Calu3 (cell line): Measurements from ENCODE around the gene FRMD5. TPM values are rescaled to one million over a fixed set of nuclear protein-coding genes. Genes with fewer than 3 reads are reported as not detected.

Experiments
- BruUV-seq: library from RNA; stranded (reverse); fragments of 400-500 nt; replicated peaks from 2 replicates; lab custom pipeline; 2021; lab: Mats Ljungman, UMichigan
- CTCF ChIA-PET: fragments of 300-600 bp; sonication (Branson Sonifier 250); formaldehyde crosslinking; loops from one replicate; lab custom pipeline; 2022; ENCODE audit warnings: antibody characterized with exemption; lab: Charles Lee
- DNase-seq: peaks from one replicate; pipeline ENCODE4 v3.0.0; 2022
- H3K27ac Mint-ChIP-seq: one replicate; pipeline ENCODE4 v1.8.0; 2022; ENCODE audit warnings: mixed read lengths; ENCODE audit not compliant: unreplicated experiment
- H3K27me3 Mint-ChIP-seq: one replicate; pipeline ENCODE4 v1.8.0; 2022; ENCODE audit warnings: mixed read lengths; ENCODE audit not compliant: unreplicated experiment
- H3K36me3 Mint-ChIP-seq: one replicate; pipeline ENCODE4 v1.8.0; 2022; ENCODE audit warnings: mild to moderate bottlenecking, moderate library complexity, mixed read lengths; ENCODE audit not compliant: insufficient read depth, unreplicated experiment
- H3K4me1 Mint-ChIP-seq: one replicate; pipeline ENCODE4 v1.8.0; 2022; ENCODE audit warnings: mild to moderate bottlenecking, low read depth, mixed read lengths; ENCODE audit not compliant: unreplicated experiment
- H3K4me3 Mint-ChIP-seq: one replicate; pipeline ENCODE4 v1.8.0; 2022; ENCODE audit warnings: mild to moderate bottlenecking, low read depth, moderate library complexity, mixed read lengths; ENCODE audit not compliant: unreplicated experiment
- H3K9me3 Mint-ChIP-seq: one replicate; pipeline ENCODE4 v1.8.0; 2022; ENCODE audit warnings: low read depth, mixed read lengths; ENCODE audit not compliant: unreplicated experiment
- intact Hi-C: fragments of 100-400 bp; cut with micrococcal nuclease; formaldehyde crosslinking; loops from one replicate; pipeline ENCODE4 v1.10.0; 2022; ENCODE audit not compliant: unreplicated experiment
- total RNA-seq: library from RNA; stranded (reverse); gene quantifications from 2 replicates; pipeline ENCODE4 v1.2.3, GENCODE V29; 2022
- TF ChIP-seq, protein P1 (sequence below): fragments of 200-600 bp; IDR thresholded peaks from one replicate; pipeline ENCODE4 v1.8.0; 2022; ENCODE audit warnings: antibody characterized with exemption; ENCODE audit not compliant: unreplicated experiment

The FRMD5 gene
- total RNA-seq, 1 experiment from 2014 or later = 10.9 TPM

GRCh38 chr15:43859546-43859945 is 335.5 kb downstream of the FRMD5 start:
- Mint-ChIP-seq H3K27me3 (no peaks in the 10 kb centered on the region), H3K4me1 (no peaks in the 10 kb centered on the region), H3K27ac (no peak overlapping the region), H3K9me3 (no peaks in the 10 kb centered on the region), H3K36me3 (no peaks in the 10 kb centered on the region), H3K4me3 (no peak overlapping the region)
- TF ChIP-seq, protein P1, sequence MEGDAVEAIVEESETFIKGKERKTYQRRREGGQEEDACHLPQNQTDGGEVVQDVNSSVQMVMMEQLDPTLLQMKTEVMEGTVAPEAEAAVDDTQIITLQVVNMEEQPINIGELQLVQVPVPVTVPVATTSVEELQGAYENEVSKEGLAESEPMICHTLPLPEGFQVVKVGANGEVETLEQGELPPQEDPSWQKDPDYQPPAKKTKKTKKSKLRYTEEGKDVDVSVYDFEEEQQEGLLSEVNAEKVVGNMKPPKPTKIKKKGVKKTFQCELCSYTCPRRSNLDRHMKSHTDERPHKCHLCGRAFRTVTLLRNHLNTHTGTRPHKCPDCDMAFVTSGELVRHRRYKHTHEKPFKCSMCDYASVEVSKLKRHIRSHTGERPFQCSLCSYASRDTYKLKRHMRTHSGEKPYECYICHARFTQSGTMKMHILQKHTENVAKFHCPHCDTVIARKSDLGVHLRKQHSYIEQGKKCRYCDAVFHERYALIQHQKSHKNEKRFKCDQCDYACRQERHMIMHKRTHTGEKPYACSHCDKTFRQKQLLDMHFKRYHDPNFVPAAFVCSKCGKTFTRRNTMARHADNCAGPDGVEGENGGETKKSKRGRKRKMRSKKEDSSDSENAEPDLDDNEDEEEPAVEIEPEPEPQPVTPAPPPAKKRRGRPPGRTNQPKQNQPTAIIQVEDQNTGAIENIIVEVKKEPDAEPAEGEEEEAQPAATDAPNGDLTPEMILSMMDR = no peak
- CTCF ChIA-PET = interaction anchor here (0.6 kb wide), 1 partner anchor 35 kb away, joined by 3 read pairs; the partner anchor contains the start of gene MFAP1
- DNase-seq = no peak
- no TSS peak for BruUV-seq
- intact Hi-C loops = no loop called here

DNA sequence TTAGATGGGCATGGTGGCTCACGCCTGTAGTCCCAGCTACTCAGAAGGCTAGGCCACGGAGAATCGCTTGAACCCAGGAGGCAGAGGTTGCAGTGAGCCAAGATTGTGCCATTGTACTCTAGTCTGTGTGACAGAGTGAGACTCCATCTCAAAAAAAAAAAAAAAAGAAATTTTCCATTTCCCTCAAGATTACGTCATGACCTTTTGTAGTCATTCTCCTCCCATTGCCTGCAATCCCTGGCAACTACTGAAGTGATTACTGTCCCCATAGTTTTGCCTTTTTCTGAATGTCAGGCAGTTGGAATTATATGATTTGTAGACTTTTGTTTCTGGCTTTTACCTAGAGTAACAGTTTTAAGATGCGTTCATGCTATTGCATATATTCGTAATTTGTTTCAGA is 340.3 kb downstream of the FRMD5 start:
- CTCF ChIA-PET = no interaction called here
- Mint-ChIP-seq H3K9me3 (no peaks in the 10 kb centered on the region), H3K27me3 (no peaks in the 10 kb centered on the region), H3K36me3 (no peaks in the 10 kb centered on the region), H3K4me1 (no peaks in the 10 kb centered on the region), H3K4me3 (no peak overlapping the region), H3K27ac (no peak overlapping the region)
- BruUV-seq = no TSS peak
- TF ChIP-seq, protein P1 = no peak
- DNase-seq = no peak
- intact Hi-C loops = no loop called here

GRCh38 chr15:43852607-43853006 is 342.5 kb downstream of the FRMD5 start:
- intact Hi-C loops = no loop called here
- no peaks in the 10 kb centered on the region for H3K36me3 Mint-ChIP-seq
- CTCF ChIA-PET = no interaction called here
- H3K27ac Mint-ChIP-seq = no peak overlapping the region
- TF ChIP-seq, protein P1 = no peak
- no peaks in the 10 kb centered on the region for H3K4me1 Mint-ChIP-seq
- BruUV-seq = no TSS peak
- no peak overlapping the region for H3K4me3 Mint-ChIP-seq
- no peak for DNase-seq
- H3K9me3 Mint-ChIP-seq = no peaks in the 10 kb centered on the region
- no peaks in the 10 kb centered on the region for H3K27me3 Mint-ChIP-seq

DNA sequence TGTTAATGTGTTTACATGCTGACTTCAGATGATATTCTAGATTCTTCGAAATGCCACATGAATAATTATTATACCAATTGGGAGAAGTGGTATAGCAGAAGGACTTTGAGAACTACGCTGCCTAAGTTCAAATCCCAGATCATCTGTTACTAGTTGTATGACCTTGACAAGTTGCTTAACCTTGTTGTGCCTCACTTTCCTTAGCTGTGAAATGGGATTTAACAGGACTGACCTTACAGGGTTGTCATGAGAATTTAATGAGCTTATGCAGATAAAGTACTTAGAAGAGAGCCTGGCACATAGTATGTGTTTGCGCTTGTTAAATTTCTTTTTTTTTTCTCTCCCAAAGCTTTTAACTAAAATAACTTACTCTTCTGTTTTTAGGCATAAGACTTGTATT is 343.8 kb downstream of the FRMD5 start:
- Mint-ChIP-seq H3K4me3 (no peak overlapping the region), H3K27me3 (no peaks in the 10 kb centered on the region), H3K27ac (no peak overlapping the region), H3K36me3 (no peaks in the 10 kb centered on the region), H3K9me3 (no peaks in the 10 kb centered on the region), H3K4me1 (no peaks in the 10 kb centered on the region)
- TF ChIP-seq, protein P1 = no peak
- intact Hi-C loops = no loop called here
- CTCF ChIA-PET = no interaction called here
- DNase-seq = no peak
- no TSS peak for BruUV-seq
